ENCODE measurements around the gene RBFOX1. TPM values are rescaled to one million over a fixed set of nuclear protein-coding genes. Genes with fewer than 3 reads are reported as not detected.

Gene RBFOX1
- total RNA-seq, 1 donor from 2014 or later: not detected

DNA sequence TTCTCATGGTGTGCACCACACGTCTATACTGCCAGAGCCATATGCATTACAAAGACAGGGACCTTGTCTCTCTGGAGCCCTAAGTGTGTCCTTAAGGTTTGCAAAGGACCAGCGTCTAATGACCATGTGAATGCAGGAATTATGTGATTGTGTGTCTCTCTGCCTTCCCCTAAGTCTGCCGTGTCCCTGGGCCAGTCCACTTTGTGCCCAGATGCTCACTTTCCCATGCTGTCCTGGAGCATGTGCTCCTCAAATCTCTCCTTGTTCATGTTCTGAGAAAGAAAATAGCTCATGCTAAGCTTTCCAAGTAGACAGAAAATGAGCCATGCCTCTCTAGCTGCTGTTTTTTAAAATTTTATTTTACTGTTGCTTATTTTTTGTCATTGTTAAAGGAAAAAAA lies 125.5 kb downstream of the RBFOX1 start:
- DNase-seq (ENCODE audit: low read depth): no peak
- H3K4me3 ChIP-seq (ENCODE audit: low read depth, low read length): no peak overlapping the region
- TF ChIP-seq, protein P1, sequence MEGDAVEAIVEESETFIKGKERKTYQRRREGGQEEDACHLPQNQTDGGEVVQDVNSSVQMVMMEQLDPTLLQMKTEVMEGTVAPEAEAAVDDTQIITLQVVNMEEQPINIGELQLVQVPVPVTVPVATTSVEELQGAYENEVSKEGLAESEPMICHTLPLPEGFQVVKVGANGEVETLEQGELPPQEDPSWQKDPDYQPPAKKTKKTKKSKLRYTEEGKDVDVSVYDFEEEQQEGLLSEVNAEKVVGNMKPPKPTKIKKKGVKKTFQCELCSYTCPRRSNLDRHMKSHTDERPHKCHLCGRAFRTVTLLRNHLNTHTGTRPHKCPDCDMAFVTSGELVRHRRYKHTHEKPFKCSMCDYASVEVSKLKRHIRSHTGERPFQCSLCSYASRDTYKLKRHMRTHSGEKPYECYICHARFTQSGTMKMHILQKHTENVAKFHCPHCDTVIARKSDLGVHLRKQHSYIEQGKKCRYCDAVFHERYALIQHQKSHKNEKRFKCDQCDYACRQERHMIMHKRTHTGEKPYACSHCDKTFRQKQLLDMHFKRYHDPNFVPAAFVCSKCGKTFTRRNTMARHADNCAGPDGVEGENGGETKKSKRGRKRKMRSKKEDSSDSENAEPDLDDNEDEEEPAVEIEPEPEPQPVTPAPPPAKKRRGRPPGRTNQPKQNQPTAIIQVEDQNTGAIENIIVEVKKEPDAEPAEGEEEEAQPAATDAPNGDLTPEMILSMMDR (conservative IDR thresholded peaks at IDR 0.05; ENCODE audit: low read depth, low read length): no peak

DNA sequence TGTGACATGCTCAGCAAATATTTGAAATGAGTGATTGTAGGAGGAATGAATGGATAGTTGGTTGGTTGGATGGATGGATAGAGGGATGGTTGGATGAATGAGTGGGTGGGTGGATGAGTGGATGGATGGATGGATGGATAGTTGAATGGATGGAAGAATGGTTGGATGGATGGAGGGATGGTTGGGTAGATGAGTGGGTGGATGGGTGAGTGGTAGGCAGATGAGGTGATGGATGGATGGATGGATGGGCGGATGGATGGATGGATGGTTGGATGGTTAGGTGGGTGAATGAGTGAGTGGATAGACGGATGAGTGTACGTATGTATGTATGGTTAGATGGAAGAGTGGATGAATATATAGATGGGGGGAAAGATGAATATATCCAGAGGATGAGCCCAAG lies 137.7 kb downstream of the RBFOX1 start:
- DNase-seq (ENCODE audit: low read depth): no peak
- no peak overlapping the region for H3K4me3 ChIP-seq (ENCODE audit: low read depth, low read length)
- TF ChIP-seq, protein P1 (conservative IDR thresholded peaks at IDR 0.05; ENCODE audit: low read depth, low read length): no peak

DNA sequence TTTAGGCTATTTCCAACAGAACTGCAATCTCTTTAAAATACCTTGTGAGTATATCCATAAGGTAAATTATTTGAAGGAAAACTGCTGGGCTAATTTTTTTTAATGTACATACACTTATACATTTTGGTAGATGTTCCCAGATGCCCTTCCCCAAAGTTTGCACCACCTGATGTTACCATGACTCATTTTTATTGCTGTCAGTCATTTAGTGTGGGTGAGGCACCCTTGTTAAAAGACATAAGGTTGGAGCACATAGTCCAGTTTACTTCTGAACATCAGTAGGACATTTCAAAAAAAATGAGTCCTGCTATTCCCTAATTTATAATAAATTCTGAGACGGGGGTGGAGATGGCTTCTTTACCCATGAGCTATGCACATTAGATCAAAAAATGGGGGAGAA lies 138.6 kb downstream of the RBFOX1 start:
- no peak for DNase-seq (ENCODE audit: low read depth)
- TF ChIP-seq, protein P1 (conservative IDR thresholded peaks at IDR 0.05; ENCODE audit: low read depth, low read length): no peak
- no peak overlapping the region for H3K4me3 ChIP-seq (ENCODE audit: low read depth, low read length)

DNA sequence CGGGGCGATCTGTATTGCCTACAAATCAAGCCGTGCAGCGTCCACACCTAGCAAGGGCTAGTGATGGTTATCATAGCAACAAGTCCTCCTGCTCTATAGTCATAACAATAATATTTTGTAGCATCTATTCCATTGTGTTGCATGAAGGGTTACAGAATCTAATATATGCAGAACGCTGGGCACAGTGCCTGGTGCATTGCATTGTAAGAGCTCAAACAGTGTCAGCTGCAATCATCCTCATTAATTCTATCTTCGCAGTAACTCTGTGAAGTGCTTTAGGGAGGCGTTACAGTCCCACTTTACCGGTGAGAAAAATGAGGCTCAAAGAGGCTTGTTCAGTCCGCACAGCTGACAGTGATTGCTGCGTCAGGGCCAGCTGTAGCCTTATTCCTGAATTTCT lies 149.4 kb downstream of the RBFOX1 start:
- no peak overlapping the region for H3K4me3 ChIP-seq (ENCODE audit: low read depth, low read length)
- no peak for DNase-seq (ENCODE audit: low read depth)
- TF ChIP-seq, protein P1 (conservative IDR thresholded peaks at IDR 0.05; ENCODE audit: low read depth, low read length): no peak

DNA sequence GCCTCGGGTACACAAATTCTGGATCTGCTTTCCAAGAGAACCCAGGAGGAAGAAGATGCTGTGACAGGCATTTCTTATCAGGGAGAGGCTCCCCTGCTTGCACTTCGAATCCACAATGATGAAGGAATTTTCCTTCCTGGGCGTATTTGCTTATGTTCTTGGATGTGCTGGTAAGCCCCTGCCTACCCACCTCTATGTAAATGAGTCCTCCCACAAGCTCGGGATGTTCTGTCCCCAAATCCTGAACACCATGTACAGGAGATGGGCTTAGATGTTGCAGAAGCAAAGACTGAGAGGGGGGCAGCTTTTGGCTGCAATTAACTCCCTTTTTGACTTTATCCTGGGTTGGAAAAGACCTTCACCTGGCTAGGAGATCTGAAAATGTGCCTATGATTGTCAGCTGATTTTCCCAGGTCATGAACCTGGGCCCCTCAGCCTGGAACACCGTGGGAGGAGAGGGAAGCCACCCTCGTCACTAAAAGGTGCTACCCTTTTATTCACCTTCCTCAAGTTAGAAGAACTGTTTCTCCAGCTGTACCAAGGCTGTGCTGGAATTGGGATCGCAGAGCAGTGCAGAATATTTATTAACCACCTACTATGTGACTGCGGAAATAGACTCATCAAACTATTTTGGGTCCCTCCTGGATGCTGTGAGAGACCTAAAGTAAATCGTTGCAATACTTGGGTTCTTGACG lies 150.1 kb downstream of the RBFOX1 start:
- H3K4me3 ChIP-seq (ENCODE audit: low read depth, low read length): no peak overlapping the region
- TF ChIP-seq, protein P1 (conservative IDR thresholded peaks at IDR 0.05; ENCODE audit: low read depth, low read length): no peak
- DNase-seq (ENCODE audit: low read depth): no peak

DNA sequence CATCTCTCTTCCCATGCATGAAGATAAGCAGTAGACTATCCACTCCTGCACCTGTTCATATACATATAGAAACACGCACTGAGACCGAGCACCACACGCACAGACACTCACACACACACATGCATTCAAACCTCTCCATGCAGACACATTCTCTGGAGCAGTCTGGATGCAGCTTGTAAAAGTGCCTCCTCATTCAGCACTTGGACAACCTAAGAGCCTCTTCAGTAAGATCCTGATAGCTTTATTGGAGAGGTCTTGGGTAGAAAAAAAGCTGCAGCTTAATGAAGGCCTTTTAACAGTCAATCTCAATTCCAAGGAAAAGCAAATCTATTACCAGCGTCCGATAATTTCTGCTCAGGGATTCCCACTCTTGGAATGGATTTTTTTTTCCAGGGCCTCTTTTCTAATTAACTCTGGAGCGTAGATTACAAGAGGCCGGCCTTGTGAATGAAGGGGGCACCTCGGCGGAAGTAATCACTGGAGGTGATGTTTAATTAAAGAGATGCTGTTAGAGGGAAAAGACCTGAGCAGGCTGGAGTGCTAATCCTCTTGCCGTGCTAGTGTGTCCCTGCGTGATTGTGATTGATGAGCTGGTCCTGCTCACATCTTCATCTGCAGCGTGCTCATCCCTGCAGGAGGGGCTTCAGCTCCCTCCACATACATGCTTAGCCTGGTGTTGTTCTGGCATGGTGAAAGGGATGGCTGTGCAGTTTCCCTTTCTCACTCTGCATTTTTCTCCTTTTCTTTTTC lies 155.1 kb downstream of the RBFOX1 start:
- no peak overlapping the region for H3K4me3 ChIP-seq (ENCODE audit: low read depth, low read length)
- DNase-seq (ENCODE audit: low read depth): no peak
- TF ChIP-seq, protein P1 (conservative IDR thresholded peaks at IDR 0.05; ENCODE audit: low read depth, low read length): no peak

All from epithelial cell of proximal tubule (primary cell).